DND-41 (cell line): ENCODE measurements around the gene ATG2A.

Experiments
- CTCF ChIP-seq: IDR thresholded peaks from 2 replicates; pipeline ENCODE4 v1.5.1; 2012; ENCODE audit warnings: borderline replicate concordance, low read length, moderate library complexity, mild to moderate bottlenecking; ENCODE audit not compliant: poor library complexity, severe bottlenecking; ENCODE audit errors: extremely low read depth
- EZH2 ChIP-seq: IDR thresholded peaks from 3 replicates; pipeline ENCODE4 v1.6.1; 2012; ENCODE audit warnings: borderline replicate concordance, low read depth, mild to moderate bottlenecking, moderate library complexity, low read length, inconsistent platforms; ENCODE audit not compliant: severe bottlenecking

- TF ChIP-seq CTCF (no peak), EZH2 (no peak)
Measured at GRCh38 chr11:64857485-64857884, 59.5 kb downstream of the ATG2A start.
